Neural progenitor cell (in vitro differentiated cells): ENCODE measurements around the gene SCAMP4. TPM values are rescaled to one million over a fixed set of nuclear protein-coding genes. Genes with fewer than 3 reads are reported as not detected.

ENCODE experiments used
- DNase-seq: peaks from one replicate; pipeline ENCODE4 v3.0.0-alpha.2; 2016; ENCODE audit warnings: low spot score
- H2AFZ ChIP-seq: fragments of 200-600 bp; sonication (generic); replicated peaks from 2 replicates; pipeline ENCODE4 v1.6.1; 2016; ENCODE audit warnings: antibody characterized with exemption
- H3F3A ChIP-seq: fragments of 200-600 bp; sonication (generic); 2 replicates; pipeline ENCODE4 v1.6.1; 2016; ENCODE audit warnings: antibody characterized with exemption, low read depth
- H3K27ac ChIP-seq: fragments of 200-600 bp; sonication (generic); 2 replicates; pipeline ENCODE4 v1.5.1; 2016; ENCODE audit warnings: mild to moderate bottlenecking
- H3K27me3 ChIP-seq: fragments of 200-600 bp; sonication (generic); 2 replicates; pipeline ENCODE4 v1.6.1; 2016; ENCODE audit warnings: mild to moderate bottlenecking, moderate library complexity
- H3K36me3 ChIP-seq: fragments of 200-600 bp; sonication (generic); 2 replicates; pipeline ENCODE4 v1.5.1; 2016
- H3K4me1 ChIP-seq: fragments of 200-600 bp; sonication (generic); 2 replicates; pipeline ENCODE4 v1.6.1; 2016; ENCODE audit warnings: mixed run types
- H3K4me2 ChIP-seq: fragments of 200-600 bp; sonication (generic); 2 replicates; pipeline ENCODE4 v1.6.1; 2016
- H3K4me3 ChIP-seq: fragments of 200-600 bp; sonication (generic); 2 replicates; pipeline ENCODE4 v1.5.1; 2016
- H3K79me2 ChIP-seq: fragments of 200-600 bp; sonication (generic); 2 replicates; pipeline ENCODE4 v1.6.1; 2016; ENCODE audit warnings: low read depth
- H3K9ac ChIP-seq: fragments of 200-600 bp; sonication (generic); 2 replicates; pipeline ENCODE4 v1.6.1; 2016
- H3K9me3 ChIP-seq: fragments of 200-600 bp; sonication (generic); 2 replicates; pipeline ENCODE4 v1.5.1; 2016; ENCODE audit warnings: low read depth
- H4K20me1 ChIP-seq: fragments of 200-600 bp; sonication (generic); 2 replicates; pipeline ENCODE4 v1.6.1; 2016; ENCODE audit warnings: low read depth
- H3K27ac Mint-ChIP-seq: 3 replicates; pipeline ENCODE4 v1.8.0; 2021; ENCODE audit warnings: mixed read lengths
- H3K27me3 Mint-ChIP-seq: 2 replicates; pipeline ENCODE4 v1.8.0; 2022; ENCODE audit warnings: low read depth, mild to moderate bottlenecking, inconsistent platforms, moderate library complexity, mixed read lengths; ENCODE audit not compliant: insufficient read depth
- H3K36me3 Mint-ChIP-seq: 3 replicates; pipeline ENCODE4 v1.8.0; 2021; ENCODE audit warnings: mixed read lengths
- H3K4me1 Mint-ChIP-seq: 3 replicates; pipeline ENCODE4 v1.8.0; 2021; ENCODE audit warnings: mixed read lengths
- H3K4me3 Mint-ChIP-seq: 3 replicates; pipeline ENCODE4 v1.8.0; 2021; ENCODE audit warnings: mild to moderate bottlenecking, moderate library complexity, mixed read lengths
- H3K9me3 Mint-ChIP-seq: 3 replicates; pipeline ENCODE4 v1.8.0; 2020; ENCODE audit warnings: mixed read lengths
- CTCF ChIP-seq: fragments of 200-600 bp; sonication (generic); IDR thresholded peaks from 2 replicates; pipeline ENCODE4 v1.5.1; 2017; ENCODE audit warnings: antibody characterized with exemption, mild to moderate bottlenecking
- EZH2 ChIP-seq: fragments of 200-600 bp; sonication (generic); IDR thresholded peaks from 2 replicates; pipeline ENCODE4 v1.6.1; 2017; ENCODE audit warnings: antibody characterized with exemption, mild to moderate bottlenecking, moderate library complexity
- EZH2phosphoT487 ChIP-seq: fragments of 200-600 bp; sonication (generic); IDR thresholded peaks from 2 replicates; pipeline ENCODE4 v1.6.1; 2017; ENCODE audit warnings: antibody characterized with exemption
- total RNA-seq: library from RNA; depleted of rRNA; stranded (reverse); fragments of >200 nt; gene quantifications from 2 replicates; pipeline ENCODE4 v1.2.3, GENCODE V29; 2015; ENCODE audit warnings: low replicate concordance

SCAMP4 gene
- total RNA-seq, 1 donor from 2014 or later, result 11.5 TPM

GRCh38 chr19:1962674-1963073, 57.5 kb downstream of the SCAMP4 start:
- Histone ChIP-seq H3K36me3 (no peaks in the 10 kb centered on the region), H3F3A (no peaks in the 10 kb centered on the region), H3K79me2 (peaks cover 84% of the 10 kb centered on the region), H3K9ac (no peak overlapping the region), H2AFZ (no peak overlapping the region), H3K9me3 (no peaks in the 10 kb centered on the region), H3K27me3 (no peaks in the 10 kb centered on the region), H3K27ac (no peak overlapping the region), H3K4me3 (no peak overlapping the region), H3K4me2 (no peak overlapping the region), H4K20me1 (peaks cover 88% of the 10 kb centered on the region), H3K4me1 (no peaks in the 10 kb centered on the region)
- Mint-ChIP-seq H3K4me1 (peaks cover 7% of the 10 kb centered on the region), H3K9me3 (no peaks in the 10 kb centered on the region), H3K27me3 (no peaks in the 10 kb centered on the region), H3K4me3 (no peak overlapping the region), H3K36me3 (peaks cover 4% of the 10 kb centered on the region), H3K27ac (no peak overlapping the region)
- no peak for TF ChIP-seq EZH2
- TF ChIP-seq EZH2phosphoT487, result no peak
- no peak for TF ChIP-seq CTCF
- DNase-seq, result no peak

GRCh38 chr19:1967087-1967608, 61.9 kb downstream of the SCAMP4 start:
- no peaks in the 10 kb centered on the region for H3K27me3 ChIP-seq
- no peak overlapping the region for H3K9ac ChIP-seq
- H3K4me2 ChIP-seq, result no peak overlapping the region
- H3F3A ChIP-seq, result no peaks in the 10 kb centered on the region
- H3K27me3 Mint-ChIP-seq, result no peaks in the 10 kb centered on the region
- no peaks in the 10 kb centered on the region for H3K9me3 ChIP-seq
- H3K27ac Mint-ChIP-seq, result no peak overlapping the region
- TF ChIP-seq CTCF (no peak), EZH2 (no peak)
- H3K4me3 ChIP-seq, result no peak overlapping the region
- peaks cover 79% of the 10 kb centered on the region for H4K20me1 ChIP-seq
- H3K4me1 Mint-ChIP-seq, result peaks cover 4% of the 10 kb centered on the region
- no peak overlapping the region for H3K27ac ChIP-seq
- H3K4me1 ChIP-seq, result no peaks in the 10 kb centered on the region
- no peaks in the 10 kb centered on the region for H3K36me3 ChIP-seq
- DNase-seq, result no peak
- no peak overlapping the region for H2AFZ ChIP-seq
- H3K9me3 Mint-ChIP-seq, result no peaks in the 10 kb centered on the region
- peaks cover 64% of the 10 kb centered on the region for H3K79me2 ChIP-seq
- no peak overlapping the region for H3K4me3 Mint-ChIP-seq
- H3K36me3 Mint-ChIP-seq, result peaks cover 6% of the 10 kb centered on the region

GRCh38 chr19:1968279-1969175, 63.3 kb downstream of the SCAMP4 start:
- no peaks in the 10 kb centered on the region for H3K27me3 ChIP-seq
- H3K9me3 ChIP-seq, result no peaks in the 10 kb centered on the region
- Mint-ChIP-seq H3K36me3 (peaks cover 13% of the 10 kb centered on the region), H3K4me1 (peaks cover 4% of the 10 kb centered on the region), H3K27me3 (no peaks in the 10 kb centered on the region), H3K4me3 (no peak overlapping the region), H3K27ac (no peak overlapping the region), H3K9me3 (no peaks in the 10 kb centered on the region)
- H2AFZ ChIP-seq, result no peak overlapping the region
- H3K27ac ChIP-seq, result no peak overlapping the region
- no peak overlapping the region for H3K9ac ChIP-seq
- no peaks in the 10 kb centered on the region for H3F3A ChIP-seq
- H4K20me1 ChIP-seq, result peaks cover 85% of the 10 kb centered on the region
- peaks cover 69% of the 10 kb centered on the region for H3K79me2 ChIP-seq
- H3K4me1 ChIP-seq, result no peaks in the 10 kb centered on the region
- DNase-seq, result no peak
- H3K4me3 ChIP-seq, result no peak overlapping the region
- no peaks in the 10 kb centered on the region for H3K36me3 ChIP-seq
- H3K4me2 ChIP-seq, result no peak overlapping the region
- TF ChIP-seq EZH2phosphoT487 (no peak), CTCF (no peak), EZH2 (no peak)
